H9 (cell line): Measurements from ENCODE around the gene TNRC18. TPM values are rescaled to one million over a fixed set of nuclear protein-coding genes. Genes with fewer than 3 reads are reported as not detected.
"Not testable (repeated sequence)": the region's sequence is repeated elsewhere in the genome, so short reads cannot be mapped to it uniquely, and the experiment has no call there.

Experiments used
- DNase-seq: peaks from one replicate; pipeline ENCODE4 v3.0.0-alpha.2; 2017
- H2AFZ ChIP-seq: one replicate; pipeline ENCODE4 v1.6.1; 2013; ENCODE audit warnings: mild to moderate bottlenecking, low read length, control low read depth, moderate library complexity
- H2AK5ac ChIP-seq: 2 replicates; pipeline ENCODE4 v1.6.1; 2013; ENCODE audit warnings: low read length, control low read depth, mixed read lengths; ENCODE audit not compliant: insufficient read length
- H2BK120ac ChIP-seq: one replicate; pipeline ENCODE4 v1.6.1; 2013; ENCODE audit warnings: low read depth, mild to moderate bottlenecking, low read length, control low read depth, inconsistent platforms; ENCODE audit not compliant: poor library complexity, severe bottlenecking
- H2BK12ac ChIP-seq: 2 replicates; pipeline ENCODE4 v1.6.1; 2013; ENCODE audit warnings: low read length, control low read depth, mixed read lengths, low read depth; ENCODE audit not compliant: insufficient read length
- H2BK15ac ChIP-seq: 2 replicates; pipeline ENCODE4 v1.6.1; 2013; ENCODE audit warnings: low read depth, low read length, control low read depth
- H2BK20ac ChIP-seq: one replicate; pipeline ENCODE4 v1.6.1; 2013; ENCODE audit warnings: low read depth, mild to moderate bottlenecking, low read length, control low read depth, inconsistent platforms; ENCODE audit not compliant: poor library complexity, severe bottlenecking
- H2BK5ac ChIP-seq: 2 replicates; pipeline ENCODE4 v1.6.1; 2013; ENCODE audit warnings: low read length, control low read depth, mixed read lengths; ENCODE audit not compliant: insufficient read length
- H3K14ac ChIP-seq: 2 replicates; pipeline ENCODE4 v1.6.1; 2013; ENCODE audit warnings: low read length, control low read depth; ENCODE audit not compliant: insufficient read depth
- H3K18ac ChIP-seq: 2 replicates; pipeline ENCODE4 v1.6.1; 2013; ENCODE audit warnings: low read depth, mild to moderate bottlenecking, mixed read lengths, low read length, control low read depth; ENCODE audit not compliant: insufficient read length
- H3K23ac ChIP-seq: 2 replicates; pipeline ENCODE4 v1.6.1; 2013; ENCODE audit warnings: low read length, control low read depth, mixed read lengths, low read depth; ENCODE audit not compliant: insufficient read length
- H3K23me2 ChIP-seq: 2 replicates; pipeline ENCODE4 v1.6.1; 2013; ENCODE audit warnings: low read depth, mild to moderate bottlenecking, mixed read lengths, low read length, control low read depth; ENCODE audit not compliant: insufficient read length, poor library complexity, severe bottlenecking
- H3K27ac ChIP-seq: 2 replicates; pipeline ENCODE4 v1.5.1; 2013; ENCODE audit warnings: low read length, control low read depth, mixed read lengths, low read depth; ENCODE audit not compliant: insufficient read length
- H3K27me3 ChIP-seq: 2 replicates; pipeline ENCODE4 v1.6.1; 2013; ENCODE audit warnings: low read length, control low read depth, inconsistent platforms; ENCODE audit not compliant: insufficient read depth
- H3K4ac ChIP-seq: 2 replicates; pipeline ENCODE4 v1.6.1; 2013; ENCODE audit warnings: low read depth, mild to moderate bottlenecking, control low read depth, inconsistent platforms, low read length, moderate library complexity
- H3K4me1 ChIP-seq: 2 replicates; pipeline ENCODE4 v1.6.1; 2013; ENCODE audit warnings: low read length, control low read depth, inconsistent platforms; ENCODE audit not compliant: insufficient read depth
- H3K4me2 ChIP-seq: 2 replicates; pipeline ENCODE4 v1.6.1; 2013; ENCODE audit warnings: low read length, control low read depth, mixed read lengths; ENCODE audit not compliant: insufficient read length, insufficient read depth
- H3K56ac ChIP-seq: 2 replicates; pipeline ENCODE4 v1.6.1; 2013; ENCODE audit warnings: low read depth, mild to moderate bottlenecking, mixed read lengths, low read length, control low read depth; ENCODE audit not compliant: insufficient read length
- H3K79me1 ChIP-seq: 2 replicates; pipeline ENCODE4 v1.6.1; 2013; ENCODE audit warnings: low read depth, mild to moderate bottlenecking, moderate library complexity, low read length, control low read depth, inconsistent platforms; ENCODE audit not compliant: insufficient read depth, poor library complexity, severe bottlenecking
- H3K79me2 ChIP-seq: 2 replicates; pipeline ENCODE4 v1.6.1; 2013; ENCODE audit warnings: low read length, control low read depth, inconsistent platforms; ENCODE audit not compliant: insufficient read depth
- H3K9ac ChIP-seq: 2 replicates; pipeline ENCODE4 v1.6.1; 2013; ENCODE audit warnings: low read length, control low read depth, mixed read lengths; ENCODE audit not compliant: insufficient read length; ENCODE audit errors: extremely low read depth
- H3K9me3 ChIP-seq: one replicate; pipeline ENCODE4 v1.6.1; 2013; ENCODE audit warnings: low read depth, low read length, inconsistent platforms; ENCODE audit not compliant: control insufficient read depth
- H3T11ph ChIP-seq: one replicate; pipeline ENCODE4 v1.6.1; 2013; ENCODE audit warnings: mild to moderate bottlenecking, low read length, control low read depth, inconsistent platforms
- H4K20me1 ChIP-seq: one replicate; pipeline ENCODE4 v1.6.1; 2013; ENCODE audit not compliant: control insufficient read depth, insufficient read length, insufficient read depth
- H4K5ac ChIP-seq: 2 replicates; pipeline ENCODE4 v1.6.1; 2013; ENCODE audit warnings: low read depth, mild to moderate bottlenecking, mixed read lengths, low read length, control low read depth; ENCODE audit not compliant: insufficient read length
- H4K8ac ChIP-seq: replicated peaks from 2 replicates; pipeline ENCODE4 v1.6.1; 2013; ENCODE audit warnings: low read length, control low read depth, mixed read lengths, low read depth; ENCODE audit not compliant: insufficient read length
- H4K91ac ChIP-seq: 2 replicates; pipeline ENCODE4 v1.6.1; 2013; ENCODE audit warnings: low read depth, mild to moderate bottlenecking, moderate library complexity, mixed read lengths, low read length, control low read depth; ENCODE audit not compliant: insufficient read length
- H3K27ac Mint-ChIP-seq, 3 experiments: 2 replicates in 2 of 3; 3 replicates in 1 of 3; pipeline ENCODE4 v1.8.0; 2020 to 2021; ENCODE audit warnings: mixed read lengths in 3 of 3, mild to moderate bottlenecking in 1 of 3, moderate library complexity in 1 of 3
- H3K27me3 Mint-ChIP-seq: 2 replicates; pipeline ENCODE4 v1.8.0; 2021; ENCODE audit warnings: low read depth, mild to moderate bottlenecking, moderate library complexity, mixed read lengths
- H3K36me3 Mint-ChIP-seq, 3 experiments: 2 replicates in 2 of 3; 3 replicates in 1 of 3; pipeline ENCODE4 v1.8.0; 2020 to 2021; ENCODE audit warnings: low read depth in 3 of 3, mixed read lengths in 3 of 3; ENCODE audit not compliant: insufficient read depth in 1 of 3
- H3K4me1 Mint-ChIP-seq, 2 experiments: 2 replicates each; pipeline ENCODE4 v1.8.0; 2020; ENCODE audit warnings: mixed read lengths in 2 of 2
- H3K4me3 Mint-ChIP-seq, 2 experiments: 2 replicates in 1 of 2; 3 replicates in 1 of 2; pipeline ENCODE4 v1.8.0; 2020 to 2021; ENCODE audit warnings: mild to moderate bottlenecking in 2 of 2, mixed read lengths in 2 of 2, moderate library complexity in 1 of 2
- H3K9me3 Mint-ChIP-seq, 2 experiments: 2 replicates in 1 of 2; 3 replicates in 1 of 2; pipeline ENCODE4 v1.8.0; 2020; ENCODE audit warnings: mild to moderate bottlenecking in 2 of 2, mixed read lengths in 2 of 2, moderate library complexity in 1 of 2
- WGBS: extraction: QIAGEN DNeasy Blood & Tissue Kit; methylation state at CpG from one replicate; pipeline ENCODE4 v1.1.7; 2013; ENCODE audit warnings: missing lambda C conversion rate, low lambda C conversion rate, mixed read lengths; ENCODE audit not compliant: insufficient read length; ENCODE audit errors: extremely low coverage; 5-methylcytosine and 5-hydroxymethylcytosine counted together
- total RNA-seq: library from RNA; stranded (reverse); gene quantifications from 2 replicates; pipeline ENCODE4 v1.2.1, GENCODE V29; 2021
- TF ChIP-seq, protein P1 (sequence below): fragments of 200-600 bp; sonication (generic); conservative IDR thresholded peaks from 3 replicates; pipeline ENCODE4 v1.8.0; 2021; ENCODE audit warnings: antibody characterized with exemption, mild to moderate bottlenecking

Gene TNRC18
- total RNA-seq, 1 experiment from 2014 or later = 21.2 TPM

DNA sequence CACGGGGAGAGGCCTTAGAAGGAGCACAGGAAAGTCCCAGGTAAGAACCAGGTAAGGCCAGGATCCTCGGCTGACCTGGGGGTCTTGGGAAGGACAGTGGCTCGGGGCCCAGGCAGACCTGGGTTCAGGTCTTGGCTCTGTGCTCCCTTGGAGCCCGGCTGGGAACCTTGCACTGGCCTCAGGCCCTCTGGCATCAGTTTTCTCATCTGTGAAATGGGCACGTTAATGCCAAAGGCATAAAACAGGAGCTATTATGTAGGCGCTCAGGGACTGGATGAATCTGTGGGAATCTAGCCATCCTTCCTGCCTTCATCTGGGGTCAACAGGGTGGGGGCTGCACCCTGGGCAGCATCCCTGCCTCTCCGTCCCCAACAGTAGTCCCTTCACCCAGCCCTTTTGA is 149.2 kb downstream of the TNRC18 start:
- Histone ChIP-seq H3K4ac (no peak overlapping the region), H4K91ac (no peak overlapping the region), H3K23me2 (no peaks in the 10 kb centered on the region), H3K14ac (no peak overlapping the region; the same call in 1 of the 2 replicates), H3K4me1 (no peaks in the 10 kb centered on the region), H4K8ac (no peak overlapping the region), H3K9ac (no peak overlapping the region), H2BK15ac (no peak overlapping the region), H3T11ph (no peak overlapping the region), H3K56ac (no peak overlapping the region), H2BK12ac (no peak overlapping the region), H3K9me3 (no peaks in the 10 kb centered on the region), H3K23ac (no peak overlapping the region), H2BK5ac (no peak overlapping the region), H3K27ac (no peak overlapping the region), H3K79me2 (no peaks in the 10 kb centered on the region), H3K18ac (no peak overlapping the region), H2BK20ac (no peak overlapping the region), H4K20me1 (no peaks in the 10 kb centered on the region), H2AK5ac (no peak overlapping the region), H3K79me1 (no peaks in the 10 kb centered on the region), H3K27me3 (no peaks in the 10 kb centered on the region), H2BK120ac (no peak overlapping the region), H2AFZ (no peak overlapping the region), H4K5ac (no peak overlapping the region), H3K4me2 (no peak overlapping the region)
- Mint-ChIP-seq H3K27me3 (peaks cover 27% of the 10 kb centered on the region), H3K27ac (no peak overlapping the region), H3K4me3 (no peak overlapping the region), H3K36me3 (no peaks in the 10 kb centered on the region), H3K9me3 (no peaks in the 10 kb centered on the region; a peak in 1 of 5 replicates), H3K4me1 (peaks cover 0 to 6% of the 10 kb centered on the region in 2 experiments; a peak in 1 of 4 replicates)
- DNase-seq = no peak
- no CpG with 5 or more reads among the region's 7 CpGs for WGBS
- TF ChIP-seq, protein P1, sequence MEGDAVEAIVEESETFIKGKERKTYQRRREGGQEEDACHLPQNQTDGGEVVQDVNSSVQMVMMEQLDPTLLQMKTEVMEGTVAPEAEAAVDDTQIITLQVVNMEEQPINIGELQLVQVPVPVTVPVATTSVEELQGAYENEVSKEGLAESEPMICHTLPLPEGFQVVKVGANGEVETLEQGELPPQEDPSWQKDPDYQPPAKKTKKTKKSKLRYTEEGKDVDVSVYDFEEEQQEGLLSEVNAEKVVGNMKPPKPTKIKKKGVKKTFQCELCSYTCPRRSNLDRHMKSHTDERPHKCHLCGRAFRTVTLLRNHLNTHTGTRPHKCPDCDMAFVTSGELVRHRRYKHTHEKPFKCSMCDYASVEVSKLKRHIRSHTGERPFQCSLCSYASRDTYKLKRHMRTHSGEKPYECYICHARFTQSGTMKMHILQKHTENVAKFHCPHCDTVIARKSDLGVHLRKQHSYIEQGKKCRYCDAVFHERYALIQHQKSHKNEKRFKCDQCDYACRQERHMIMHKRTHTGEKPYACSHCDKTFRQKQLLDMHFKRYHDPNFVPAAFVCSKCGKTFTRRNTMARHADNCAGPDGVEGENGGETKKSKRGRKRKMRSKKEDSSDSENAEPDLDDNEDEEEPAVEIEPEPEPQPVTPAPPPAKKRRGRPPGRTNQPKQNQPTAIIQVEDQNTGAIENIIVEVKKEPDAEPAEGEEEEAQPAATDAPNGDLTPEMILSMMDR = no peak

DNA sequence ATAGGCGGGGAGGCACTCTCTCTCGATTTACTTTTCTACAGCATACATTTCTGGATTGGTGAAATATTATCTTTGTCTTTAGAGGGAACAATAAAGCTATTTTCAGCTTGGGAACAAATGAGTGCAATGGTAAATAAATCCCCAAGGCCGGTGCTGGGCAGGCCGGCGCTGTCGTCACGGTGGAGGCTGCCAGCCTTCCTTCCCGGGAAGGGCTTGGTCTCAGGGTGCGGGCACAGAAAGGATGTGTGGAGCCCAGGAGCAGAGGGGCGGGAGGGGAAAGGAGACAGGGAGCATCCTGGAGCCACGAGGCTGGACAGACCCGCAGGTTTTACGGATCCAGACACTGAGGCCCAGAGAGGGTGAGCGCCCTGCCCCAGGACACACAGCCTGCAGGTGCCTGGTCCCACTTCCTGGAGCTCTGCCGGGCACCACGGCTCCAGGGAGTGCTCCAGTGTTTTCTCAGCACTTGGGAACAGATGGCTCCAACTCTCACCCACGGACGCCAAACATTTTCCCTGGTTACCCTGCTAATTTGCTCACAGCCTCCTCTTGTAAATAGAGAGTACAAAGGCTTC is 149.7 kb downstream of the TNRC18 start:
- H4K5ac ChIP-seq, H3K27me3 ChIP-seq, H3K27ac ChIP-seq: not testable (repeated sequence)

More for the DNA sequence above, 149.7 kb downstream of the TNRC18 start:
- not testable (repeated sequence) for H3K4me1 ChIP-seq, H3K79me2 ChIP-seq, H3K56ac ChIP-seq, H4K91ac ChIP-seq, H3K4ac ChIP-seq, H3K9me3 ChIP-seq, H2AK5ac ChIP-seq, H4K8ac ChIP-seq, H3K4me3 Mint-ChIP-seq, H3K23me2 ChIP-seq, H3K14ac ChIP-seq, H3K27ac Mint-ChIP-seq, H3K18ac ChIP-seq, H3T11ph ChIP-seq, H4K20me1 ChIP-seq, H2BK20ac ChIP-seq, H2BK12ac ChIP-seq, H2AFZ ChIP-seq, H2BK5ac ChIP-seq, H3K9ac ChIP-seq, H3K4me2 ChIP-seq, H3K4me1 Mint-ChIP-seq, H3K9me3 Mint-ChIP-seq, H3K23ac ChIP-seq, DNase-seq, H2BK15ac ChIP-seq, H3K79me1 ChIP-seq, H2BK120ac ChIP-seq, H3K36me3 Mint-ChIP-seq
- WGBS = no CpG with 5 or more reads among the region's 18 CpGs
- H3K27me3 Mint-ChIP-seq = peaks cover 22% of the 10 kb centered on the region
